HG03064 (cell line): ENCODE results near the gene ST8SIA2.

ENCODE experiments used
- ATAC-seq: cut with Tn5 transposase; IDR thresholded peaks from one replicate; pipeline ENCODE4 v1.9.1; 2021; ENCODE audit warnings: low read depth; ENCODE audit not compliant: unreplicated experiment

Gene ST8SIA2

GRCh38 chr15:92393071-92393979 lies at the start of gene ST8SIA2:
ST8SIA2 (plus strand) TSS chr15:92393881; CDS start chr15:92394065, 184 bp downstream.
- ATAC-seq, result no peak

GRCh38 chr15:92343924-92344643 lies 49.6 kb upstream of the ST8SIA2 start:
- no peak for ATAC-seq

- ATAC-seq, result no peak
Measured at GRCh38 chr15:92346063-92346462, 47.6 kb upstream of the ST8SIA2 start.

- no peak for ATAC-seq
Measured at GRCh38 chr15:92355307-92355706, 38.4 kb upstream of the ST8SIA2 start.

GRCh38 chr15:92361321-92362000 lies 32.2 kb upstream of the ST8SIA2 start:
- no peak for ATAC-seq

GRCh38 chr15:92362001-92362350 lies 31.7 kb upstream of the ST8SIA2 start:
- no peak for ATAC-seq

GRCh38 chr15:92365084-92365483 lies 28.6 kb upstream of the ST8SIA2 start:
- no peak for ATAC-seq

GRCh38 chr15:92365906-92366305 lies 27.8 kb upstream of the ST8SIA2 start:
- no peak for ATAC-seq

- ATAC-seq, result no peak
Measured at GRCh38 chr15:92366381-92366780, 27.3 kb upstream of the ST8SIA2 start.

- ATAC-seq, result no peak
Measured at GRCh38 chr15:92375057-92375456, 18.6 kb upstream of the ST8SIA2 start.

GRCh38 chr15:92376109-92376508 lies 17.6 kb upstream of the ST8SIA2 start:
- no peak for ATAC-seq

GRCh38 chr15:92377083-92377789 lies 16.4 kb upstream of the ST8SIA2 start:
- no peak for ATAC-seq

GRCh38 chr15:92383519-92384324 lies 10.0 kb upstream of the ST8SIA2 start:
- no peak for ATAC-seq

- ATAC-seq, result no peak
Measured at GRCh38 chr15:92384381-92384780, 9.3 kb upstream of the ST8SIA2 start.

- no peak for ATAC-seq
Measured at GRCh38 chr15:92385096-92385495, 8.6 kb upstream of the ST8SIA2 start.

- no peak for ATAC-seq
Measured at GRCh38 chr15:92391640-92392039, 2.0 kb upstream of the ST8SIA2 start.

GRCh38 chr15:92392462-92392861 lies 1.2 kb upstream of the ST8SIA2 start:
- no peak for ATAC-seq

- no peak for ATAC-seq
Measured at GRCh38 chr15:92393980-92394308, 263 bp downstream of the ST8SIA2 start.

- ATAC-seq, result no peak
Measured at GRCh38 chr15:92394309-92395097, 822 bp downstream of the ST8SIA2 start.
